Stimulated activated CD4-positive, alpha-beta T cell treated with anti-CD3 and anti-CD28 coated beads, Interleukin-1b, Interleukin-23, amount 100 ng/mL, for 24 hours (primary cell): Measurements from ENCODE around the gene AZI2.
A peak's percentile ranks its signal among the peaks of the same experiment; 100 is the strongest.

Experiments
- DNase-seq, 4 experiments: peaks; one replicate each; pipeline ENCODE4 v3.0.0-alpha.2; 2020; ENCODE audit warnings: low read depth in 4 of 4, low spot score in 1 of 4

The AZI2 gene, protein sequence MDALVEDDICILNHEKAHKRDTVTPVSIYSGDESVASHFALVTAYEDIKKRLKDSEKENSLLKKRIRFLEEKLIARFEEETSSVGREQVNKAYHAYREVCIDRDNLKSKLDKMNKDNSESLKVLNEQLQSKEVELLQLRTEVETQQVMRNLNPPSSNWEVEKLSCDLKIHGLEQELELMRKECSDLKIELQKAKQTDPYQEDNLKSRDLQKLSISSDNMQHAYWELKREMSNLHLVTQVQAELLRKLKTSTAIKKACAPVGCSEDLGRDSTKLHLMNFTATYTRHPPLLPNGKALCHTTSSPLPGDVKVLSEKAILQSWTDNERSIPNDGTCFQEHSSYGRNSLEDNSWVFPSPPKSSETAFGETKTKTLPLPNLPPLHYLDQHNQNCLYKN

GRCh38 chr3:28348629-28349468 is at the start of gene AZI2, which contains the start of gene ZCWPW2:
Gene AZI2 (minus strand): TSS chr3:28348824. CDS start chr3:28340617, 8,207 bp downstream.
Gene ZCWPW2 (plus strand): TSS chr3:28348721. CDS start chr3:28413069, 64,348 bp downstream.
- peak; percentile 79 to 92 (median 90) for DNase-seq

- no peak for DNase-seq
Measured at GRCh38 chr3:28388978-28389377, 40.4 kb upstream of the AZI2 start.

GRCh38 chr3:28386049-28386448 is 37.4 kb upstream of the AZI2 start:
- no peak for DNase-seq

DNA sequence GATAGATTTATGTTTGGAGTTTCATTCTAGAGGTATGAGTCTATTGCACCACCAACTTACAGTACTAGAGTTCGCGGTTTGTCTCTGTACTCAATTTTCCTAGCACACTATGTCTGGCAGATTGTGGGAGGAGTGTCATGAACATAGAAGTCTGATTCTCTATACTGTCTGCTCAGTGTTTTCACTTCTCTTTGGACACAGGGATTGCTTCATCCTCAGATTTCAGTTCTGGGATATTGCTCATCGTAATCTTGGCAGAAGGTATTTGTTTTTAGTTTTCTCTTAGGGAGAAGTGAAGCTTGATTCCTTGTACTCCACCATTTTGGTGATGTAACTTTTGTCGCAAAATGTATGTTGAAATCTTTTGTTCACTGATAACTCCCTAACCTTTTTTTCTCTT is 27.8 kb upstream of the AZI2 start:
- no peak for DNase-seq

DNA sequence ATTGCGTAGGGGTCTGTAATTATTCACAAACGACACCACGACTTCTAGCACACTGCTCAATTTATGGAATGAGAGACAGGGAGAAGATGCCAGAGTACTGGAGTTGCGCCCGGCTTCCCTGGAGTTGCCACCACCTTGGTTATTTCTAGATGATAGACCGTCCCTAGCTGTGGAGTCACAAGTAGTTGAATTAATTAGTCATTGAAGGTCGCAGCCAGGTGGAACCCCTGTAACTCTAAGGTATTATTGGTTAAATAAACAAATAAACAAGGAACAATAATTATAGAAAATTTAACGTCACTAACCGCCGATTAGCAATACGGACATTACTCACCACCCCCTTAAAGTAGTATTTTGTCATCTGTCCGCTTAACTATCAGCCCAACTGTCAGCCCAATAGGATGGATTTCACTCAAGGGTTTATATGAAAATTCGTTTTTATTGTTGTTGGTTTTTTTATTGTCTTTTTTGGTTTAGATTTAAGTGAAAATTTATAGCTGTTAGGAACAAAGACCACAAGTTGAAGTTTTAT is 911 bp upstream of the AZI2 start:
- no peak for DNase-seq

- no peak for DNase-seq
Measured at GRCh38 chr3:28348265-28348628, 377 bp downstream of the AZI2 start.

DNA sequence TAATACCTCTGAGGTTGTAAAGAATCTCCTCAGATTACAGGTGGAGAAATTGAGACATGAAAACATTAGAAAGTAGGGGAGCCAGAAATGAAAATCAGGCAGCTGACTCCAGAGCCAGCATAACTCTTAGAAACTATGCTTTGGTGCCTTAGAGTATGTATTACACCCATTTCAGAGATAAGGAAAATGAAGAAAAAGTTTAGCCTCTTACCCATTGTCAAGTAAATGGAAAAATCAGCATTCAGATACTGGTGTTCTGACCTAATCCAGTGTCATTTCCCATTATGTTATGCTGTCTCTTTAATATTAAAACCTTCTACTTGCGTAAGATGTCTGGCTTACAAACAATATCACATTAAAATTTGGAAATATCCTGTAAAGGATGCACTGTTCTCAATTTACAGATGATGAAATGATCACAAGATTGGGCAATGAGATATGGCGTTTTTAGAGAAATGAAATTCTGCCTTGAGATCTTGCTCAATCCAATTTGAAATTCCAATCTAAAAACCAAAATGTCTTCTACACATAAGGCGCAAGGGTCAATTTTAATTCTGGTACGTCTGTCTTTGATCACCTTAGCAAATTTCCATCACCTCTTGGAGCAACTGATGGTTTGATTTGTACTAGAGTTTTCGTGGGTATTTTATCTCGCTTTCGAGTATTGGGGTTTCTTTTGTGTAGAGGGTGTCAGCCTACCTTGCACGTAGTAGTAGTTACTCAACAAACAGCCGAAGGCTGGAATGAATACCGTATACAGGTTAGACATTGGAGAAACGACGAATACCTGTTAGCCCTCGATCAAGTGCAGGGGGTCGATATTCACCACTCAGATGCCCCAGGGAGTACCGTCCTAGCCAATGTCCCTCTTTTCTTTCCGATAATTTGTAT is 1.0 kb downstream of the AZI2 start:
- no peak for DNase-seq

DNA sequence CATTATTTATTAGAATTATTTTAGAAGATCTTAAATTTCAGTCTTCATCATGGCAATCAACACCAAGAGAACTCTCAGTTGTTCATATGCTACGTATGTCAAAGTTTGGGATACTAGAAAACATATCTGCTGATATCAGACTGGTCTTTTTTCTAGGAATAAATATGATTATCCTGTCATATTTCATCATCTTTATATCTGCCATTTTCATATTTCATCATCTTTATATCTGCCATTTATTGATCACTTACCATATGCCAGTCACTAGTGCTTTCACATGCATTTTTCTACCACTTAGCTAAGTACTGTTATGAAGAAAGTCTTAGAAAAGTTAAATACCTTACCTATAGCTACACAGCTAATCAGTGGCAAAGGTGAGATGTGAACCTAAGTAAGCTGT is 2.9 kb downstream of the AZI2 start:
- DNase-seq, result no peak

DNA sequence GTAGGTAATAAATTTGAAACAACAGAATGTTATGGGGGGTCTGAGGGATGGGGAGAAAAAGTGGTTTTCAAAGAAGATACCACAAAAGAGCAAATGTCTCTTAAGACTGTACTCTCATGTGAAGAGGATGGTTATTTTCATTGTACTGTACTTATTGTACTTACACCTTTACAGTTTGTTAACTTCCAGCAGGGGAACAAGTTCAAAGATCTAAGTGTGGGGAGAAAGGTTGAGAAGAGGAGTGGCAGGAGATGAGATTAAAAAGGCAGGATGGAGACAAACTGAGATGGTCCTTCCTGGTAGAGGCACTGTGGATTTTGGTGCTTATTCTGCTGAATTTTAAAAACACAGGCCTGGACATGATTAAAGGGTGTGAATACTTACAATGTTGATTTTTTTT is 5.5 kb downstream of the AZI2 start:
- DNase-seq, result no peak

DNA sequence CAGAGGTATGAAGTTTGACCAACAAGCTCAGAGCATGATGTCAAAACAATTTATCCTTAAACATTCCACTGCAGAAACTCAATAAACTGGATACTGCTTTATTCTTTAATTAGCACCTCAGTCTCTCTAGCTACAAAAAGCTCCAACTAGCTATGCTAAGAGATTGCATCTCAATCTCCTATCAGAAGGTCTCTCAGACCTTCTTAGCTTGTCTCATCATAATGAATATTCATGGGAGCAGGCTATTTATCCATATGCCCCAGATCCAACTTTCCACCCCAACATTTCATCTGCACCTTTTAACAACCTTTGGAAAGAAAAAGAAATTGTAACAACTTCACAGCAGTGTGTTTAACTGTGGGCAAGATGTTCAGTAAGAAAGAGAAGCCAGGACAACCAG is 11.4 kb downstream of the AZI2 start:
- no peak for DNase-seq

DNA sequence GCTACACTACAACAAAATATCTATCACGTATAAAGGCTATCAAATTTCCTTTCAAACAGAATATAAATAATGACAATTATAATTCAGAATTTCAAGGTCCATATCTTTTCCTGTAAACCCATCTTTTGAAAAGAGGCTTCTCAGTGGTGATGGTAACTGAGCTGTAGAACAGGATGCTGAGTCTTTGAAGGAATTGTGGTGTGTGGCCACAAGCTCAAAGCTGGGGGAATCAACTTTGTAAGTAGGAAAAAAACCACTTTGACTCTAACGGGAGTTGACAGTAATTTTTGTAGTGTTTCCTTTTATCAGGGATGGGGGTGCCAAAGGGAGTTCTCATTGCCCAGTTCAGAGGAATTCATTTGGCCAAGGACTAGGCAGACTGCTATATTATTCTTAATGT is 13.4 kb downstream of the AZI2 start:
- no peak for DNase-seq

- no peak for DNase-seq
Measured at GRCh38 chr3:28334552-28334951, 14.1 kb downstream of the AZI2 start.

DNA sequence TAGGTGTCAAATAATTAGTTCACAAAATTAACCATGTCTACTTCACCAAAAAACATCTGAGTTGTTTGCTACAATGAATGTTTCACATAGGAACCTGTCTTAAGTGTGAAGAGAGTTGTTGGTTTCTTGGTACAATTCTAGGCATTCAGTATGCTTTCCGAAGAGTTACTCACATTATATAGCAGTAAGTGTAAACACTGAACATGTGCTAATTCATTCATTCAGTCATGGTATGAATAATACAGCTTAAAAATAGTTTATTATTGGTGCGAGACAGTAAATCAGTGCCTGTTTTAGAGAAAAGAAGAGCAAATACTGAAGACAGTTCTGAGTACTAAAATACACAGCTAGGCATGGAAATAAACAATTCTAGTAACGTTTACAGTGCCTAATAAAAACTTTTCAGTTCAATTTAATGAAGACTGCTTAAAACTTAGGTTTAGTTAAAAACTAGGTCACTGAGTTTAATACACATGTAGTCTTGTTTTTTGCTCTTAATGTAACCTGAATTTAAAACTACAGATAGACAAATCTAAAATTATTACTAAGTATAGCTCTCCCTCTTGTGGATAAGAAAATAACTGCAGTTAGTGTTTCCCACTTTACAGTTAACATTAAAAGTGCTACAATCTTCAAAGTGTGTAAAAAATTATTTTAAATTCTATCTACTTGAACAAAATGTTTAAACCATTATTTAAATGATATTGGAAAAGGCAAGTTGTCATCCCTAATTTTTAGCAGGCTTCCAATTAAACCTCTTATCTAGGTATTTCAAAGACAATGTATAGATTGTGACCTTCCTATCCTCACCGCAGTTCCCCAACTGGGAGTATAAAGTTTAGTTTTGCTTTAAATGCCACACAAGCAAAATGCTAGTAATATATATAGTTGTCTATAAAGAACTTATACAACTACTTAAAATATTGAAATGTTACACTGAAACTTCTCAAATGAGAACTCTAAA is 20.2 kb downstream of the AZI2 start:
- no peak for DNase-seq

- DNase-seq, result peak in 1 of 4 experiments; percentile 4
Measured at GRCh38 chr3:28326458-28326926, 22.1 kb downstream of the AZI2 start.

- DNase-seq, result no peak
Measured at GRCh38 chr3:28322464-28322863, 26.2 kb downstream of the AZI2 start.

- DNase-seq, result no peak
Measured at GRCh38 chr3:28320981-28321380, 27.6 kb downstream of the AZI2 start.

DNA sequence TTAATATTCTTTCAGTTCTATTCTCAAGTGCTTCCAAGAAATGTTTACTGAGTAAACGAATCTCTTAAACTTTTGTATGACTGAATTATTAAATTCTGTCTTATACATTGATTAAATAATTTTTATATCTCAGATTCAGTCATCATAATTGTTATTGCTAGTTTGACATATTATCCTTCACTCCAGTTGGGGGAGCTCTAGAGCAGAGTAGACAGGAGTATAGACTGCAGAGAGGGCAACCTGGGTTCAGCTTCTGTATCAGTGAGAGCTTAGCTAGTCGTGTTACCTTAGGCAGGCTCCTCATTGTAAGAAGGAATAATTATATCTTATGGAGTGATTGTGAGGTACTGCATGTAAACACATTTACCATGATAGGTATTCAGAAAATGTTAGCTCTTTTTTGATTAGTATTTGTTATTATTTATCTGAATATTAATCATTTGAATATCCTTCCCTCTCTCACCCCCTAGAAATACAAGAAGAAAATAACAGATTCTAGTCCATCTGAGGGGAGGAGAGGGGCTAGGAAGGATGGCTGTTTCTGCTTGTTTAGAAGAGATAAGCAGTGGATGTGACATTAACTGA is 31.1 kb downstream of the AZI2 start:
- no peak for DNase-seq

DNA sequence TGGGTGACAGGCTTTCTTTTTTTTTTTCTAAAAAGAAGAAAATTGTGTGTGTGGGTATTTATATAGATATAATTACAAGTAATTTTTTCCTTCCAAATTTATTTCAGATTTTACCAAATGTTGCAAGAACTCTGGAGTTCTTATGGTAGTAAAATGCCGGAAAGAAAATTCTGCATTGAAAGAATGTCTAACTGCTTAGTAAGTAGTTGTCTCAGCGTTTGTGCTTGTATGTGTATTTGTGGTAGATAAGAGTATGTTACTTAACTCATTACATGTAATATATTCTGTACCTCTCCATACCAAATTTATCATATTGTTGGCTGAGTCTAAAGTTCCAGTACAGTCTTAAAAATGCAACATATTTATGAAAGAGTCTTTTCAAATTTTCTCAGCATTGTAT is 32.4 kb downstream of the AZI2 start:
- no peak for DNase-seq

- no peak for DNase-seq
Measured at GRCh38 chr3:28315711-28316110, 32.9 kb downstream of the AZI2 start.
